HG03558 (cell line): Measurements from ENCODE around the gene PRRT1B.
"Not testable (repeated sequence)": the region's sequence is repeated elsewhere in the genome, so short reads cannot be mapped to it uniquely, and the experiment has no call there.

Experiments used
- ATAC-seq: cut with Tn5 transposase; IDR thresholded peaks from one replicate; pipeline ENCODE4 v1.9.1; 2021; ENCODE audit warnings: moderate number of reproducible peaks; ENCODE audit not compliant: unreplicated experiment; ENCODE audit errors: extremely low read depth

The PRRT1B gene

DNA sequence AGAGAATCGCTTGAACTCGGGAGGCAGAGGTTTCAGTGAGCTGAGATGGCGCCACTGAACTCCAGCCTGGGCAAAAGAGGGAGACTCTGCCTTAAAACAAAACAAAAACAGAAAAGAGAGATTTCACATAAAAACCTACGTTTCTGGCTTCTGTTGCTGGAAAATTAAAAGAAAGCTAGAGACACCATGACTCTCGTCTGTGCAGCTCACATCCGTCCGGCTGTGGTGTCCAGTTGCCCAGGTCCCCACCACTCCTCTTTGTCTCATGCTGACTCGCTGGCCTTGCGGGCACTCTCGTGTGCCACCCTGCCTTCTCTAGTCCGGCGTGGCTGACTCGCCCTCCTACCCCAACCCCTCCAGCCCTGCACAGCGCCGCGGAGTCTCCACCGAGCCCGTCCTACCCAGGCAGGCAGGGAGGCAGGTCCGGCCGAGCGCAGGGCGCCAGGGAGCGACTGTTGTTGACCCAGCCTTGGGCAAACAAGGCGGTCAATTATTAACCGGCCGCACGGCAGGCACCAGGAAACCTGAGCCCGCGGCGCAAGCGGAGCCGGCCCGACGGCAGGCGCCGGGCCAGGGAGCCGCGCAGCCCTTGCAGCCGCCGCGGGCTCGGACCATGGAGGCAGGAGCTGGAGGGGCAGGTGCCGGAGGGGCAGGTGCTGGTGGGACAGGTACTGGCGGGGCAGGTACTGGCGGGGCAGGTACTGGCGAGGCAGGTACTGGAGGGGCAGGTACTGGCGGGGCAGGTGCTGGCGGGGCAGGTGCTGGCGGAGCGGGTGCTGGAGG lies at the start of gene PRRT1B:
PRRT1B (plus strand) TSS at position 521 of the 783 bp plus-strand sequence; CDS start at position 614, 93 bp downstream.
- ATAC-seq = no peak

DNA sequence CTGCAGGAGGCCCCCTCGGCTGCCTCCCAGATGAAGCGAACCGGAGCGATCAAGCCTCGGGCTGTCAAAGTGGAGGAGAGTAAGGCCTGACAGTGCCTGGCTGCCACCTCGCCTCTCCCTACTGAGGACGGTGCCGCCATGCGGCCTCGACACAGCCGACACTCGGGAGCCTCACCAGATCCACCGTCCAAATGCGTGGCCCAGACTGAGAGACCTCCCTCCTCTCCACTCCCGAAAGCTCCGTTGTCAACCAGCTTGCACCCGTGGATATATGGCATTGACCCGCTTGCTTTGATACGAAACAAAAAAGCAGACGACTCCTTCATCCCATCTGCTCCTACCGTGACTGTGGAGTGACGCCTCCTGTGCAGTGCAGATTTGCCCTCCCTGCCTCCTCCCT lies 49.5 kb upstream of the PRRT1B start:
- ATAC-seq = no peak

DNA sequence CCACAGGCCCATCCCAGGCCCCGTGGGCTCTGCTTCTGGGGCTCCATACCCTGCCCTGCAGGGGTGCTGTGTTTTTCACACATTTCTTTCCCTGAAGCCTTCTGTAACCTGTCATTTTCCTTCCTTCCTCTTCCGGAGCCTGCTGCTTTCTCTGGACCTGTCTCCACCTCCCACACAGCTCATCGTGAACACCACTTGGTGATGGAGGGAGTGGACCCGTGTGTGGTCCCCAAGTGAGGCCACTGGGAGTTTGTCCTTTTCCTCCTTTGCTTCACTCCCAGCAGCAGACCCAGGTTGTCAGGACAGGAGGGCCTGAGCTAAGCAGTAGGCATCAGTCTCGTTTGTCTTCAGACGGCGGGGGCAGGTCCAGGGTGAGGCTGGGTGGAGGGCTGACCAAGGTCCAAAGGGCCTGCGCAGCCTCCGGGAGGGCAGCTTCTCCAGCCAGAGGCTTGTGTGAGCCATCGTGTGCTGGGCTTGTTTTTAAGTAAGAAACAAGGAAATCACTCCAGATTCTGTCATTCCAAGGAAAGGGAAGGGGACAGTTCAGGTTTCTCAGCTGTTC lies 48.4 kb upstream of the PRRT1B start:
- ATAC-seq = no peak

DNA sequence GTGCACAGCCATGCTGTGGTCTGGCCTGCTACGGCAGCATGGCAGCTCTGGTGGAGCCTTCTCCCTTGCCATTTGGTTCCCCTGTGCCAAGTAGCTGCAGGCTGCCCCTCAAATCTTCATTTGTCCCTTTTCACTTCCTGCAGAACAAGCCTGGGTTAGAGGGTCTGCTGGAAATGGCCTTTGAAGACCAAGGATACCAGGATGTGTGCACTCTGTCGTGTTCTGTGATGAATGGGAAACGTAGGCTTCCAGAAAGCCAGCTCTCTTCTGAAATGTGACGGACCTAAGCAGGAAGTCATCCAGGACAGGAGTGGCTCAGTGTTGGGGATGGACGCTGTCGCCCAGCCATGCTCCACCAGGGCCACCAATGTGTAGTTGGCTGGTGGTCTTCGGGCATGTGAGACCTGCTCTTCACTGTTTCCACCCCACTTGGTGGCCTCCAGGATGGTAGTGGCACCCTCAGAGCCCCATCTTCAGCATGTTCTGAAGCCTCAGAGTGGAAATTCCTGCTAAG lies 46.0 kb upstream of the PRRT1B start:
- ATAC-seq = no peak

DNA sequence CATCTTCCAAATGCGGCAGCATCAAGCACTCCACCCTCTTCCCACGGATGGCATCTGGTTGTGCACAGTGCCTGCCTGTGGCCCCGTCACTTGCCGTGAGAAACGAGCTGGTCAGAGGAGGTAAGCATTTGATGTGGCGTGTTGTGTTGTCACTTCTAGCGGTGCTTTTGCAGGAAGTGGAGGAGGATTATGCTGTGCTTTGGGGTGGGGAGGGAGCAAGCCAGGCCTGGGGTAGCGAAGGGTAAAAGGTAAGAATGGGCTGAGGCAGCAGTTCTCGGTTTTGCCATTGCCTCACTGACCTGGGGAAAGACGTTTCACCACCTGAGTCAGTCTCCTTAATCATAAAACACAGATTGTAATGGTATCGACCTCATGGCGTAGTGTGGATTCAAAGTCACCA lies 44.9 kb upstream of the PRRT1B start:
- ATAC-seq = no peak

DNA sequence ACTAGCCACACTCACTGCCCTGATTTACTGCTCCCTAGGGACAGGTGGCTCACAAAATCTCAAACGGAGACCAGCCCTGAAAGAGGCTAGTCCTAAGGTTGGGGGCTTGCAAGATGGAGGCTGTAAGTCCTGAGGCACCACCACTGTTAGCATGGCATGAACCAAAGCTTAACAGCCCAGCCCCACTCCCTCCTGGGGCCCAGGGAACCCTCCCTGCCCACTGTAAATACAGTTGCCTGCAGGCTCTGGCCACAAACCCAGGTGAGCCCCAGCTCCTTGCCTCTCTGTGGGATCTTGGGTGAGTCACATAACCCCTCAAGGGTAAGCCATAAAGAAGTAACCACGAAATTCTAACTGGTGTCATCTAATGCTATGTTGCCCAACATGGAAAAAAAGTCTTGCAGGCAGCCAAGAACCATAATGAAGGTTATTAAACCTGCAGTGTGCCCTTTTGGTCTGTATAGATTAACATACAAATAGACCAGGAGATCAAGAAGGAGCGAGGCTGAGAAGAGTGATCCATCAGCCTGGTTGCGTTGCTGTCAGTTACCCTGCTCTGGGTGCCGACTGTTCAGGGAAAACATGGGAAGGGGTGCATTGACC lies 44.3 kb upstream of the PRRT1B start:
- no peak for ATAC-seq

DNA sequence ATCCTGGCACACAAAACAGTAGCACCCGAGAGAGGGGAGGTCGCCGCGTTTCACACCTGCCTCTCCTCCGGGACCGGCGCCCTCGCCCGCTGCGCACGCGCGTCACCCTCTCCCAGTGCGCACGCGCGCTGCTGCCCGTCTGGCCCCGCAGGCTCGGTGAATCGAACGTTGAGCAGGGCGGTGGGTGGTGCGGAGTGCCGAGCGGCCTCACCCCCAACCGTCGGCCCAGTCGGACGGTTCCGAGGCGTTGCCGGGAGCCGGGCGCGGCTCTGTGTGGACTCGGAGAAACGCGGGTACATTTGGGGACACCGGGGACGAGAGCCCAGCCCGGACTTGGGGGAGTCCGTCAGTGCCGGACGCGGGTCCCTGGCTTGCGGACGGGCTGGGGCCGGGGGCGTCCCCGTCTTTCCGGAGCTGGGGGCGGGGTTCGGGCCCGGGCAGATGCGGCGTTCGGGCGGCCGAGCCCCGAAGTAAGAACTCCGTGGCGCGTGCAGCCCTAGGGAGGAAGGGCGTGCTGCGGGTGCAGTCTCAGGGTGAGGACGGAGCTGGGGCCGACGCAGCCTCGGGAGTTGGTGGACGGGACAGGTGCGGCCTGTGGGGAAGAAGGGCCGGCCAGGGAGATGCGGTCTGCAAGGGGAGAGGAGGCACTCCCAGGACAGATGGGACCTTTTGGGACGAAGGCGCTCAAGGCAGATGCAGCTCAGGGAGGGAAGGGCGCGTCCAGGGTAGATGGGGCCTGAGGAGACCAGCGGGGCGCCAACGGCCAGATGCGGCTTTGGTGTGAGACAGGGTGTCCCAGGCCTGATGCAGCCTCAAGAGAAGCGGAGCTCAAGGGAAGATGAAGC lies 42.3 kb upstream of the PRRT1B start, which contains the start of gene POMT1:
POMT1 (plus strand) TSS at position 138 of the 845 bp plus-strand sequence. CDS start 1,301 bp downstream, outside the sequence.
- ATAC-seq = peak; percentile 72

DNA sequence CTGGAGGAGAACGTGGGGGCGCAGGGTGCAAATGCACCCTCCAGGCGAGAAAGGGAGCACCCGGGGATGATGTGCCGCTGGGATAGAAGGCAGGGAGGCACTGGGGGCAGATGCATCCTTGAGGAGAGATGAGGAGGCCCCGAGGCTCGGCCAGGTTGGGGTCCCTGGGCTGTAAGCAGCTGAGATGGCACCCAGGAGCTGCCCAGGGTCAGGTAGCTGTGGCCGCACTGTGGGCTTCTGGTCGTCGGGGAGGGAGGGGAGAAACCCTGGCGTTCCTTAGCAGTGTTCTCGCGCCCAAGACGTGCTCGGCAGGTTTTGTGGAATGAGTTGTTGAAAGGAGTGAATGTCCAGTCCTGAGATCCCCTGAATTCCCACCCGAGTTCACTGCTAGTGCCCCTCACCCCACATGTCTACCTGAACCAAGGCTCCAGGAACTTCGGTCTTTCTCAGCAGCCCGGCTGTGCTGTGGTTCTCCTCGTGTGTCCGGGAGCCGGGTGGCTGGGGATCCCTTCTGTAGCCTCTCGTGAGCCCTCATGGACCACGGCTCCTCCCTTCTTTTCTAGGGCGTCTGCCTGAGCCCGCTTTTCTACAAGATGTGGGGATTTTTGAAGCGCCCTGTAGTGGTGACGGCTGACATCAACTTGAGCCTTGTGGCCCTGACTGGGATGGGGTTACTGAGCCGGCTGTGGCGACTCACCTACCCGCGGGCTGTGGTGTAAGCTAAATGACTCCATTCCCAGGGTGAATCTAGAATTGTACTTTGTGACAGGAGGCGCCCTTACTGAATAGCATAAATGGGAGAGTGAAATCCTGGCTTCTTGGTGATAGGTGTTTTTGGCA lies 41.5 kb upstream of the PRRT1B start:
- ATAC-seq = no peak

DNA sequence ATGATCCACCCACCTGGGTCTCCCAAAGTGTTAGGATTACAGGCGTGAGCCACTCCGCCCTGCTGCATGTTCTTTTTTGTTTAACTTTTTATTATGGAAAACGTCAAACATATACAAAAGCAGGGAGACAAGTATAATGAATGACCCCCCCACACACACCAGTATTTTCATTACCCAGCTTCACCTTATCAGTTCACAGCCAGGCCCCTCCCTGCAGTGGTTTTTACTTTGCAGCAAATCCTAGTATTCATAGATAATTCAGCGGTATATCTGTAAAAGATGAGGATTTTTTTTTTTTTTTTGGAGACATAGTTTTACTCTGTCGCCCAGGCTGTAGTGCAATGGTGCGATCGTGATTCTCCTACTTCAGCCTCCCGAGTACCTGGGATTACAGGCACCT lies 40.3 kb upstream of the PRRT1B start:
- ATAC-seq = no peak

DNA sequence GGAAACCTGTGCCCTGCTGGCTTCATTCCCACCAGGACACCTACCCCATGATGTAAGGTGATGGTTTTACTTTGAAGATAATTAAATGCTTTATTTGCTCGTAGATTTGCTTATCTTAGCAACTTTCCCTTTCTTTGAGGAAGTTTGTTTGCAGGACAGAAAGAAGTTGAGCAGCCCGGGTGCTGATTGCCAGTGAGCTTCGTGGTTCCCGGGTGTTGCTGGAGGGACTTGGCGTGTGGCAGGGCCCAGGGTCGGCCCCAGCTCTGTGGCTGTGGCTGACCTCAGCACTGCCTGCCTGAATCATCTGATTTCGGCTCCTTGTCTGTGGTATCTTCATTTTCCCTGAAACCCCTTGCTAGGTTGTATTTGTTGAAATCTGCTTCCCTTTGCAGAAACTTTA lies 33.9 kb upstream of the PRRT1B start:
- no peak for ATAC-seq

DNA sequence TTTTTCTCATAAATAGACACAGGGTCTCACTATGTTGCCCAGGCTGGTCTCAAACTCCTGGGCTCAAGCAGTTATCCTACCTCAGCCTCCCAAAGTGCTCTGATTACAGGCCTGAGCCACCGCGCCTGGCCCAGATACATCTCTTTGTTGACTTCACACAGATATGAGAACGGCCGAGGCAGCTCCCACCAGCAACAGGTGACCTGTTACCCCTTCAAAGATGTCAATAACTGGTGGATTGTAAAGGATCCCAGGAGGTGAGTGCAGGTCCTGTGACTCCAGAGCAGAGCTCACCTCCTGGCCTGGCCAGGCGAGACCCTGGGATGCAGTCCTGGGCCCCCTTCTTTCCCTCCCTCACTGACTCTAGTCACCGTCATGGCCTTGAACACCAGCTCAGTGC lies 33.4 kb upstream of the PRRT1B start:
- ATAC-seq = no peak

DNA sequence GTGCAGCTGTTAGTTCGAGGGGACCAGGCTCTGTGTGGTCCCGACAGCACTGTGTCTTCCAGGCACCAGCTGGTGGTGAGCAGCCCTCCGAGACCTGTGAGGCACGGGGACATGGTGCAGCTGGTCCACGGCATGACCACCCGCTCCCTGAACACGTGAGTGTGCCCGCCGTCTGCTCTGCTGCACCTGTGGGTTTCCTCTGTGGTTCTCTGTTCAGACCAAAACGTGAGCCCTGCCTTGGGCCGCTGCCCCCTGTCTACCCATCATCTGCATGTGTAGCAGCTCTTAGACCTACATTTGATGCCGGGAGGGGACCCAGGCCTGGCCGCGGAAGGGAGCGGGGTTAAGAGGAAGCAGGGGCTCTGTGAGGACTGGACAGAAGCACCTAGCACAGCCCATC lies 32.1 kb upstream of the PRRT1B start:
- no peak for ATAC-seq

DNA sequence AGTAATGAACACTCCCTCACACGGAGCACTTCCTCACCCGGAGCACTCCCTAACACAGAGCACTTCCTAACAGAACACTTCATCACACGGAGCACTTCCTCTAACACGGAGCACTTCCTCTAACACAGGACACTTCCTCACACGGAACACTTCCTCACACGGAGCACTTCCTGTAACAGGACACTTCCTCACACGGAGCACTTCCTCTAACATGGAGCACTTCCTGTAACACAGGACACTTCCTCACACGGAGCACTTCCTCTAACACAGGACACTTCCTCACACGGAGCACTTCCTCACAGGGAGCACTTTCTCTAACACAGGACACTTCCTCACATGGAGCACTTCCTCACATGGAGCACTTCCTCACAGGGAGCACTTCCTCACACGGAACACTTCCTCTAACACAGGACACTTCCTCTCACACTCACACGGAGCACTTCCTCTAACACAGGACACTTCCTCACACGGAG lies 29.7 kb upstream of the PRRT1B start:
- not testable (repeated sequence) for ATAC-seq

DNA sequence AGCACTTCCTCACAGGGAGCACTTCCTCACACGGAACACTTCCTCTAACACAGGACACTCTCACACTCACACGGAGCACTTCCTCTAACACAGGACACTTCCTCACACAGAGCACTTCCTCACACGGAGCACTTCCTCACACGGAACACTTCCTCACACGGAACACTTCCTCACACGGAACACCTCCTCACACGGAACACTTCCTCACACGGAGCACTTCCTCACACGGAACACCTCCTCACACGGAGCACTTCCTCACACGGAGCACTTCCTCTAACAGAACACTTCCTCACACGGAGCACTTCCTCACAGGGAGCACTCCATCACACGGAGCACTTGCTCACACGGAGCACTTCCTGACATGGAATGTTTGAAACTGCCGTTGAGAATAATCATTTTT lies 29.2 kb upstream of the PRRT1B start:
- no peak for ATAC-seq

DNA sequence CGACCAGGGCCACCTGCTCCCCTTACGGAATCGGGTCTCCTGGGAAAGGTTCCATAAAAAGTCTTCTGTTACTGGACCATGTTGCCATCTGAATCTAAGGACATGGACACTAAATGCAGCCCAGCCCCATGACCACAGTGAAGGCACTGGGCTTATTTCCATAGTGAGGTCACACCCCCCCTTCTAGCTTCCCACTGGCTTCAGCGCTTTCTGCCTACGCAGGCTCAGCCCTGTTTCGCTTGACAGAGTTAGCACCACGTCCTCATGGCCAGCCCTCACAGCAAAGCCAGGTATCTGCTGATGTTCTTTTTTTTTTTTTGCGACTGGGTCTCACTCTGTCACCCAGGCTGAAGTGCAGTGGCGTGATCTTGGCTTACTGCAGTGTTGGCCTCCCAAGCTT lies 28.4 kb upstream of the PRRT1B start:
- ATAC-seq = no peak

DNA sequence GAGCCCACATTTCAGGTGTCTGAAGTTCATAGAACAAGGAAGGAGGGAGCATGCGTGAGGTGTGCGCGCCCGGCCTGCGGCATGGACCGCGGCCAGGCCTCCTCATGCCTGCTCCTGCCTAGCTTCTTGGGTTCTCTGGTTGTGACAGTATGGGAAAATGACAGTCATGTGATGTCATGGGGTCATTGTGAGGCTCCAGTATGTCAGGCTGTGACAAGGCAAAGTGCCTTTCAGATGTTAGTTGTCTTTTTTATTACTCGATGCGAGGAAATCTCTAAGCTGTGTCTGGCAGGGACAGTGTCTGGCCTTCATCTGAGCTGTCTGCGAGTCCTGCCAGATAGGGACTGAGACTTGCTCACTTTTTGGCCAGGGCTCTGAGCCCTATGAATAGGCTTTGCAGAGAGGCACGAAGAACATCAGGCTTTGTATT lies 27.5 kb upstream of the PRRT1B start:
- no peak for ATAC-seq

DNA sequence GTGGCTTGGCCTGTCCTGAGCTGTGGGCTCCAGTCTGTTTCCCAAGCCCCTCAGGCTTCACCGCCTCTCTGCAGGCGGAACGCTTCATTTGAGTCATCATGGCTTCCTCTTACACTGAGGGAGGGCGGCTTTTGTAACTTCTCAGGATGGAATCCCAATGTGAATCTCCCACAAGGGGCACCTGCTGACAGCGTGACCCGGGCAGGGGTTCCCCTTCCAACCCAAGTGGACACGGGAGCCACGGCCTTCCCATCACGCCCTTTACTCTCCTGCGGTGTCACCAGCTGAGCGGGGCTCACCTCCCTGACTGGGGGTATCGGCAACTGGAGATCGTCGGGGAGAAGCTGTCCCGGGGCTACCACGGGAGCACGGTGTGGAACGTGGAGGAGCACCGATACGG lies 26.8 kb upstream of the PRRT1B start:
- ATAC-seq = no peak

DNA sequence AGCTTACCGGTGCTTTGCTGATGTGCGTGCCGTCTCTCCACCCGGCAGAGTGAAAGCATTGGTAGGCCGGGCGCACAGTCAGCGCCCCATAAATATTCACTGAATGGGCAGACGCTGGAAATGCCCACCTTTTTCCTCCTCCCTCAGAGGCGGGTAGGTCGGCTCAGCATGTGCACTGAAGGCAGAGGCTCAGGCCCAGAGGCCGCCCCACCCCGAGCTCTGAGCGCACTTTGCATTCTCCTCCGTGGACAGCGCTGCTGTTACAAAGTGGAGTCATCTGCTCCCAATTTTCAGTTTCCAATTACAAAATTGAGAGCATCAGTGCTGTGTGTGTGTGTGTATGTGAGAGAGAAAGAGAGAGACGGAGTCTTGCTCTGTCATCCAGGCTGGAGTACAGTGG lies 24.8 kb upstream of the PRRT1B start:
- no peak for ATAC-seq

DNA sequence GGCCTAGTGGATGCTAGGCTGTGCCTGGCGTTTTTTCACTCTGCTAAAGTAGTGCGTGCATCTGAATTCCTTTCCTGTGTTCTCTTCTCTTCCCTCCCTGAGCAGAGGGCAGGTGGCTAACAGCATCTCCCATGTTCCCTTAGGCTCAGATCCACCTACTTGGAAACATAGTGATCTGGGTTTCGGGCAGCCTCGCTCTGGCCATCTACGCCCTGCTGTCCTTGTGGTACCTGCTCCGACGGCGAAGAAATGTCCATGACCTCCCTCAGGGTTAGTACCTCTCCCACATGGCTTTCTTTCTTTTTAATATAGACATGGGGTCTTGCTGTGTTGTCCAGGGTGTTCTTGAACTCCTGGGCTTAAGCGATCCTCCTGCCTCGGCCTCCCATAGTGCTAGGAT lies 24.1 kb upstream of the PRRT1B start:
- no peak for ATAC-seq
